ENCODE data around the gene METAP1D.
"Not testable (repeated sequence)": the region's sequence is repeated elsewhere in the genome, so short reads cannot be mapped to it uniquely, and the experiment has no call there.

The METAP1D gene

DNA sequence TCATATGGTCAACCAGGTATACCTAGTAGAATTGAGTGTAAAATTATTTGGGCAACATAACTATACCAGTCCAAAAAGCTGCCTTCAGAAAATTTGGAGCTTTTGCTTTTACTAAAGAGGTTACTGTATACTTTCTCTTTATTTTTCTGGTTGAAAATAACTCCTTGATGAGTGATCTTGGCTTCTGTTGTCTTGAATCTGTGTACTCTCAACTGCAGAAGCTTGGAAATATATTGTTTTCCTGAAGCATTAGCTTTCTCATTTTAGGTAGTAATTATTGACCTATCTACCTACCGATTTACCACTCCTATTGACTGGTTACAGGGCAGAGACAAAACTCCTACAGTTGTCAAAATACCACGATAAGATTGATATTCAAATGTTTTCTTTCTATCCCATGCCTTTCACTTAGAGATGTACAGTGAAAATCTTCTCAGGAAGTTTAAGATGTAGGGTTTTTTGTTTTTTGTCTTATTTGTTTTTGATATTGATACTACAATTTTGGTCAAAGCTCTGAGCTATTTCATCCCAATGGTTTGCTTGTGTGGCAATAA lies 49.9 kb downstream of the METAP1D start:
- DNase-seq = no peak

DNA sequence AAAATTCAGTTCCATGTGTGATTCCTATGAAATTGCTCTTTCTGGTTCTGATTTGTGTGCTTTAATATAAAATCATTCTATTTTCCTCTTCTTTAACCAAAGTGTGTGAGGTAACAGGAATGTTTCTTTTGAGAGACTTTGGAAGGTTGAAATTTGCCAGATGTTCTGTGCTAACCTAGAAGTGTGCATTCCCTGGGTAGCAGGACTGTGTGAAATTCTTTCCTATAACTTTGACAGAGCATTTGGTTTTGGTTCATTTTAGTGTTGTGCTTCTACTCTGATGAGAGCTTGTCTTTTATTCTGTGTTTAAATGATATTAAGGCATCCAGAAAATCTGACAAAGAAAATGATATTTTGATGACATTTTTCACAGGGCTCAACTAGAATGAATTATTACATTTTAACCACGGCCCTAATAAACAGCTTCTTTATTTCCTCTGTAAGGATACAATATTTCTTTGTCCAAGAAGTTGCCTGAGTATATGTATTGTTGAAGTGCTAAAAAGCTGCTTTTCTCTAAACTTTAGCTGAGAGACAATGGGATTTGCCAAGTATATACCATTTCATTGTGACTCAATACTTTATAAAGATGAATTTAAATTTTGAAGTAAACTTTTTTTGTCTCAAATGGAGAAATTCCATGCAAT lies 50.8 kb downstream of the METAP1D start:
- no peak for DNase-seq

DNA sequence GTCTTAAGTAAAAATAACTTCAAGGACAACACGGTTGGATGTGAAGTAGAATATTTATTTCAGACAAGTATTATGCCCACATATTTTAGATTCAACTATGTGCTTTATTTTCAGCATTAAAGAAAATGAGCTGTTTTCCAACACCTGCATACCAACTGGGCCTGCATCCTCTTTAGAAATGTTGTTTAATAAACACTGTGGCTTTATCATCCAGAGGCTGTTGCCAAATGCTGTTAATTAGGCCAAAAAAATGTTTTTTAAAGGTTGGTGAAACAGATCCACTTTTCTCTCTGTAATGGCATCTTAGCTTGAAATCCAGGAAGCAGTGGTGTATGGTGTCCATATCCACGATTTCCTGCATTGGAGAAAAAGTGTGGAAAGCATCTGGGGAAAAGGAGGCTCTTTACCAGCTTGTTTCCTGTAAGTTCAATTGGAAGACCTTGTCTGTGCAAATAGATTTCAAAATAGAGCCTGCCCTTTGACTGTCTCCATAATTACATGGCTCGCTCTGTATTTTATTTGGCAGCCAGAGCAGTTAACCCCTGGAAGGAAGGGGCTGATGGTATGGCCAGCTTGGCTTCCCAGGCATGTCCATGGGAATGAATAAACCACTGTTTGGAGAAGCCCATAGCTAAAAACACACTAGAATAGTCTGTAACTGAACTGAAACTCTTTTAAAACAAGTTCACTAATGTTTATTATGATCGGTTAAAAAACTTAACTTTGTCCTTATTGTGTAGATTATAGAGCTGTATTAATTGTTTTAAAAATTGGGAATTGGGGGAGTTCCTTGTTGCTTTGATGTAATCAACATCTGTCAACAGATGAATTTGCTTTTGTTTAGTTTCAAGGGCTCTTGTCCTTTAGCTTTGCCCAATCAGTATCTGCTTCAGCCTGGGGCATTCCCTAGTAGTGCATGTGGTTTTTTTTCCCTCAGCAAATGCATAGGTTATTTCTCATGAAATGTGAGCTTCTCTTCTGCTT lies 52.5 kb downstream of the METAP1D start:
- DNase-seq = no peak

DNA sequence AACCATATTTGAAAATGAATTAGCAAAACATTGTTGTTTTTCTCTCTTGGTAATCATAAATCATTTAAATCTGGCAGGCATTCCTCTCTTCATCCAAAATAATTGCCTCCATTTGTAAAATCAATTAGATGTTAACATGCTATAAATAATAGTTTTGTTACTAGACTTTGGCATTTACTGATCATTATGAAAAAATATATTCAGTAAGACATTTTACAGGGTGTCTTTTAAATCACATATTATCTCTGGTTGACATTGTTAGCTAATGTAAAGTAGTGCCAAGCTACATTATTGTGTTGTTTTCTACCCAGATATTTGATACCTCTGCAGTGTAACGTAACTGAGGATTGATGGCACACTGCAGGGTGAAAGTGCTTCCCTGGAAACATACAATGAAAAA lies 53.7 kb downstream of the METAP1D start:
- DNase-seq = no peak

DNA sequence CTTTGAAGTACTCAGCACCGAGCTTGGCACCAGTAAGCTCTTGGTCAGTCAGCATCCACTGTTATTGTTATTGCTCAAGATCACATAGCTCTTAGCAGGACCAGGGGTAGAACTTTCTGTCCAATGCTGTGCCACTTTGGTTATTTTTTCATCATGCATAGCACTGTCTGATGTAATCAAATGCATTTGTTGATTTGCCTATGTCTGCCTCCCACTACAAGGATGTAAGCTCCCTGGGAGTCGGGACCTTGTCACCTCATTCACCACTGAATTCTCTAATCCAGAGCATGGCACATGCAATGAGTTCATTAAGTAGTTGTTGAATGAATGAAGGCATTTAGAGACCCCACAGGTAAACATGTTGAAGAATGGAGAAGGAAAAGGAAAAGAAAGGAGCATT lies 56.5 kb downstream of the METAP1D start:
- no peak for DNase-seq

DNA sequence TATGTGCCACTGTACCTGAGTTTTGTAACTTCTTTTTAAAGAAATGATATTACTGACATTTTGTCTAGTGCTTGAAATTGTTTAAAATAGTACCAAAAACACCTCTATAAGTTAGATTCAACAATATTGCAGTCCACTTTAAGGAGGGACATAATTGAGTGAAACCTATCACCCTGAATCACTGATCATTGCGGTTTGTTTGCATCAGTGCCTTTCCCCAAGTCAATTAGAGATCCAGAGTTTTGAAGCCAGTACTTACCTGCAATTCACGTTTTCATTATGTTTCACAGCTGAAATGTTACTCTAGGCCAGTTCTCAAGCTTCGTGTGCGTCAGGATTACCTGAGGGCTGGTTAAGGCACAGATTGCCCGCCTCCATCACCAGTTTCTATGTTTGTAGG lies 58.9 kb downstream of the METAP1D start:
- no peak for DNase-seq

DNA sequence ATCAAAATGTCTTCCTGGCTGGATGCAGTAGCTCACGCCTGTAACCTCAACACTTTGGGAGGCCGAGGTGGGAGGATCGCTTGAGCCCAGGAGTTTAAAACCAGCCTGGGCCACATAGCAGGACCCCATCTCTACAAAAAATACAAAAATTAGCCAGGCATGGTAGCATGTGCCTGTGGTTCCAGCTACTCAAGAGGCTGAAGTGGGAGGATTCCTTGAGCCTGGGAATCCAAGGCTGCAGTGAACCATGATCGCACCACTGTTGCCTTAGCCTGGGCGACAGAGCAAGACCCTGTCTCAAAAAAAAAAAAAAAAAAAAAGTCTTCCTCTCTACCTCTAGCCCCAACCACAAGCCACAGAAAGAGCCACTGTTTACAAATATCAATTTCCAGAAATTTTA lies 60.4 kb downstream of the METAP1D start:
- not testable (repeated sequence) for DNase-seq

DNA sequence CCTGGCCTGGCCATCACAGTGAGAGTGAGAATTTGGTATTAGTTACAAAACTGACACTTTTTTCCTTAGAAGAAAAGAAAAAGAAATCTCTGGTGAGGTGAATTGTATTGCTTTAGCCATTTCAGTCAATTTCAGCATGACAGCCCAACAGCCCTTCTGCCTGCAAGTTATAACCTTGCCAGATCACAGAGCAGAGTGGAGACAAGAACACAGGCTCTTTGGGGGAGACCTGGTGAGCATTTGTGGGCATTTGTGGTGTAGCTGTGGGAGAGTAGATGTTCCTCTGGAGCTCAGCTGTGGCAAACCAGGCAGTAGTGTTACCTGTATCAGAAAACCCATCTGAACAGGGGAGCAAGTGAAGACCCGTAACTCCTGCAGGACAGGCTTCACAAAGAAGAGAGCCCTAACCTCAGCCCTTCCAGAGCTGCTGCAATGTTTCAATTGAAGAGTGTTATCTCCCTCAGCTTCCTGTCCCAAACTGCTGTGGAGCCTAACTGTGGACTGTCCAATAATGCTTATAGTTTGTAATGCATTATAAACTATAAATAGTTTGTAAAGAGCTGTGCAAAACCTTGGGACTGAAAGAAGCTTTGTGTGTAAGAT lies 62.8 kb downstream of the METAP1D start:
- no peak for DNase-seq

DNA sequence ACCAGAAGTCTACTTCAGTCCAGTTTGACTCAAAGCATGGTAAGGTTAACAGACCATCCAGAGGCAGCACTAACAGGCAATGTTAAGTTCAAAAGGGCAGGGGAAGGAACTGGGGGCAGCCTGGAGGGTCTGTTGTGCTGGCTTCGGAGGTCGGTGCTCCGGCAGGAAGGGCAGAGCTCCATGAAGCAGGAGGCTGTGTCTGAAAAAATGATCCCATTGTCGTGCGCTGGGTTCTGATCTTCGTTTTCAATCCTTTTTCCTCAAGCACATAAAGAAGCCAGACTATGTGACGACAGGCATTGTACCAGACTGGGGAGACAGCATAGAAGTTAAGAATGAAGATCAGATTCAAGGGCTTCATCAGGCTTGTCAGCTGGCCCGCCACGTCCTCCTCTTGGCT lies 63.7 kb downstream of the METAP1D start:
- DNase-seq = no peak

DNA sequence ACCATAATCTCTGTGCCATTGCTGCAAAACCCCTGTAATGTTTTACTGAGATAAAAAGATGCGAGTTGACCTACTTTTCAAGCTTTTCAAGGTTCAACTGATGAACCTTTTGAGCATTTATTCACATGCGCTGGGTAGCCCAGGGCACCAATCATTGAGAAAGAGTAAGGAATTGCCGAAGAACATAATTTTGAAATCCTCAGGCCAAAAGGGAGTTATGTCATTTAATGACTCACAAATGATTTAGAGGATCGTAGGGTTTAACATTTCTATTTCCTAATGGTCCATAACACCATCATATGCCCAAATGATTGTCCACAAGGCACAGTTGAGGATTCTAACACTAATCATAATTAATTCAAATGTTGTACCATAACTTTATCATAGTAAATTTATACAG lies 65.4 kb downstream of the METAP1D start:
- no peak for DNase-seq

DNA sequence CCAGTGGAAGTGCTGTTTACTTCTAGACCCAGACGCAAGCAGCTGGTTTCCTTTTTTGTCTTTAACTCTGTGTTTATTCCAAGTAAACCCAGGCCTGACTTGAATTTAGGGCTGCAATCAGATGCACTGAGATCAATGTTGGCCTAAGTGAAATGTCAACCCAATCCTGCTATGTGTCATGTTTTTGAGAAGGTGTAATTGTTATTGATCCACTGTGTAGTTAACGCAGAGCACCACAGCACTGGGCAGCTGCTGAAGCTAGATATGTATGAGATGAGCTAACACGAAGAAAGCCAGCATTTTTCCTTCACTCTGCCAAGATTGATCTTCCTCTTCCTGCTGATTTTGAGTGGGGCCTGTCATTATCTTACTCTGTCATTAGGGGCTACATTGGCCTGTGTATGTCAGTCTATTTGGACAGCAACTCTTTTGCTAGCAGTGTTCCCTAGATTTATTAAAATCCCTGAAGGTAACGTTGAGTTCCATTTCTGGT lies 66.7 kb downstream of the METAP1D start:
- no peak for DNase-seq

DNA sequence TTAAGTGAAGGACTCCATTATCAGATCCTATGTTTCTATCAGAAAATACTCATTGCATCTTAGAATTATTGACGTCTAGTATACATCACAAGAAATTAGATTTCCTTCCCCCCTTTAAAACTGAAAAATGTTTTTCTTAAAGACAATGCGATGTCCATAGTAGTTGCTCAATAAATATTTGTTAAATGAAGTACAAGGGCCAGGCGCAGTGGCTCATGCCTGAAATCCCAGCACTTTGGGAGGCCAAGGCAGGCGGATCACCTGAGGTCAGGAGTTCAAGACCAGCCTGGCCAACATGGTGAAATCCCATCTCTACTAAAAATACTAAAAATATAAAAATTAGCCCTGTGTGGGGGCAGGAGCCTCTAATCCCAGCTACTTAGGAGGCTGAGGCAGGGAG lies 68.2 kb downstream of the METAP1D start:
- not testable (repeated sequence) for DNase-seq

DNA sequence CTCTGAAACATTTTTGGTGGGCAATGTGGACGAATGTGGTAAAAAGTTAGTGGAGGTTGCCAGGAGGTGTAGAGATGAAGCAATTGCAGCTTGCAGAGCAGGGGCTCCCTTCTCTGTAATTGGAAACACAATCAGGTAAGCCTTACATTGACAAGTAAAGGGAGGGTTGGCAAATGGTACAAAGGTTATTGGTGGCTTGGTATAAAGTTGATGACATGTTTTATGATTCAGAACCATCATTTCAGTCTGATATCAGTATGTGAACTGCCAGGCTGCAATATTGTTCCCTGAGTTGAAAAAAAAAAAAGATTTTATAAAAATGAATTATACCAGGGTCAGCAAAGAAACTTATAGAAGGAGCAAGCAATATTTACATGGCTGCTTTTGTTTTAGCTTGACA lies 71.2 kb downstream of the METAP1D start:
- no peak for DNase-seq

DNA sequence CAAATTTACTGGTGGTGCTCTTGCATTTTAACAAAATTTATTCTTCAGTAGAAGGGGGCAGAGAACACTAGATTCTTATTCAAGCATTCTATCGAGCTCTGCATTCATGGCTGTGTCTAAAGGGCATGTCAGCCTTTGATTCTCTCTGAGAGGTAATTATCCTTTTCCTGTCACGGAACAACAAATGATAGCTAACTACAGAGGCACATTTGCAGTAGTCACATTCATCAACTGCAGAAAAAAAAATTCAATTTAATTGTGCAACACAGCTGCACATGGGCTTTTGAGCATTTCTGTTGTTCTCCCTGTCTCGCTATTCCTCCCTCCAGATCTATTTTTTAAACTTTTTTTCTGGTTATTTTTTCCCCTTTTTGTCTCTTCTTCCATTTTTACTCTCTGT lies 72.5 kb downstream of the METAP1D start:
- DNase-seq = no peak

DNA sequence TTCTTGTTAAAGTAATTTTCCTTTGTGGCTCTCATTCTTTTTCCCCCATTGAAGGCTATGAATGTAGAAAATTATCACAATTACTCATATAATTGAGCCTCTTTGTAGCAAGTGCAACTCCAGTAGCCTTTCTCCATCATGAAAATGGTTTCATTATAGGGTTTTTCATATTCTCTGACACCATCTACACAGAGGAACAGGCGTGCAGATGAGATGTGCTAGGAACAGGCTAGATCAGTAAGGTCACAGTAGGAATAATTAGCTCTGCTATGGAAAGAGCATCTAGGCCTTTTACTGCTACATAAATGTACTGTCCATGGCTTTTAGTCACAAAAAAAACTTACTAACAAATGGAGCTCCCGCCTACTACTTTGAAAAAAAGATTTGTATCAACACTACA lies 73.0 kb downstream of the METAP1D start:
- DNase-seq = no peak

DNA sequence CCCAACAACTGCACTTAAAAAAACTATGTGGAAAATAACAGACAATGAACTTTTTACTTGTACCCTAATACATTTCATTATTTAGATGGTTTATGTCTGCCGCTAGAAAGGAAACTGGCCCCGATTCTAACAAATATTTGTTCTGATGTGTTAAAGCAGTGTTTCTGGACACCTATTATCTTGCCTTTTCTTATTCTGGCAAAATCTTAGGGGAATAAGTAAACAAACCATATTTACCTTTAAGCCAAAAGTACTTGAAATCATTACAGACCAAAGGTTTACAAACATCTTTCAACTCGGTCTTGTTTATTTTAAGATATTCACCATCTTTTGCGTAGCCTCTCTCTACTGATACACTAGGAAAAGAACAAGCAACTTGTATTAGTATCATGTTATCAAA lies 73.8 kb downstream of the METAP1D start:
- DNase-seq = no peak

DNA sequence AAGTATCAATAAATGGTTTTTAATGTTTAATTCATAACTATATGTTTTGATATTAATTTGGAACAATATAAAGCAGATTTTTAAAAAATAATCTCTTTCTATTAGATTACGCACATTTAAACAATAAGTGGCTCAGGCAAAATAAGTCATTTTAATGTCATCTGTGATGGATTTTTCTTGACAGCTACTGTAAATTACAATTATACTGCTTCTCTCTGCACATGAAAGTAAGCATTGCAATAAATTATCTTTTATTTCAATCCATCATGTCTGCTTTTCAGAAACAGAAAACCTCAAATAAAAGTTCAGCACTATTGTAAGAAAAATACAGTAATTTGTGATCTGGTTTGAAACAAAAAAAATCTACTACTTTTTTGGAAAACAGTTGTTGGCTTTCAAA lies 74.5 kb downstream of the METAP1D start:
- no peak for DNase-seq

DNA sequence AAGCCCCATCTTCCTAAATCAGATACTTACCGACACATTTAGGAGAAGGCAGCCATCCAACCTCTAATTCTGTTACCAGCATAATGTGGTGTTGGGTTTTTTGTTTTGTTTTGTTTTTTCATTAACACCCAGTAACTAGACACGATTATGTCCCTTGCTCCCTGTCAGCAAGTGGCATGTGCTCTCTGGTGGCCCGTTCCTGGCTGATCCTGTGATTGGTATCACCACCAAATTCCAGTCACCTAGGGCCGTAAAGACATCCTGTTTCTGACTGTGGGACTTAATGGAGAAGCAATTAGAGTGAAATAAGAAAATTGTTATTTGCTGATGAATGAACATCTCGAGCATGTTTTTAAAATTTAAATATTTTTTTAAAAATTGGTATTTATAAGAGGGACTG lies 79.7 kb downstream of the METAP1D start:
- no peak for DNase-seq

DNA sequence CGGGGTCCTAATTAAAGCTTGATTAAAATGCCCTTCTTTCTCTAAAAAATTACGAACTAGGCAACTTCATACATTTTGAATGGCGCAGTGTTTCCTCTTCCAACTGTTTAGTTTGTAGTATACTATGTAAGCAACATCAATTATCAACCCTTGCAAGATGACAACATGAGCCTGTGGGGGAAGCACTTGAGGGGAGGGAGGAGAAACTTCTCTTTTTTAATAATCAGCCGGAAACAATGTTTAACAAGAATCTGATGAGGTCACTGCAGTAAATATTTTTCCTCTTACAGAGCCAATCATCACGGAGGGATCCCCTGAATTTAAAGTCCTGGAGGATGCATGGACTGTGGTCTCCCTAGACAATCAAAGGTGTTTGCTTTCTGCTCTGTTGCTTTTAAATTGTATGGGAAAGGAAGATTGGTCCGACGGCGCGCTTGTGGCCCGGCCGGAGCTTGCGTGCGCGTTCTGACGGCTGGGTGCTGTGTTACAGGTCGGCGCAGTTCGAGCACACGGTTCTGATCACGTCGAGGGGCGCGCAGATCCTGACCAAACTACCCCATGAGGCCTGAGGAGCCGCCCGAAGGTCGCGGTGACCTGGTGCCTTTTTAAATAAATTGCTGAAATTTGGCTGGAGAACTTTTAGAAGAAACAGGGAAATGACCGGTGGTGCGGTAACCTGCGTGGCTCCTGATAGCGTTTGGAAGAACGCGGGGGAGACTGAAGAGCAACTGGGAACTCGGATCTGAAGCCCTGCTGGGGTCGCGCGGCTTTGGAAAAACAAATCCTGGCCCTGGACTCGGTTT lies 80.3 kb downstream of the METAP1D start:
- no peak for DNase-seq

DNA sequence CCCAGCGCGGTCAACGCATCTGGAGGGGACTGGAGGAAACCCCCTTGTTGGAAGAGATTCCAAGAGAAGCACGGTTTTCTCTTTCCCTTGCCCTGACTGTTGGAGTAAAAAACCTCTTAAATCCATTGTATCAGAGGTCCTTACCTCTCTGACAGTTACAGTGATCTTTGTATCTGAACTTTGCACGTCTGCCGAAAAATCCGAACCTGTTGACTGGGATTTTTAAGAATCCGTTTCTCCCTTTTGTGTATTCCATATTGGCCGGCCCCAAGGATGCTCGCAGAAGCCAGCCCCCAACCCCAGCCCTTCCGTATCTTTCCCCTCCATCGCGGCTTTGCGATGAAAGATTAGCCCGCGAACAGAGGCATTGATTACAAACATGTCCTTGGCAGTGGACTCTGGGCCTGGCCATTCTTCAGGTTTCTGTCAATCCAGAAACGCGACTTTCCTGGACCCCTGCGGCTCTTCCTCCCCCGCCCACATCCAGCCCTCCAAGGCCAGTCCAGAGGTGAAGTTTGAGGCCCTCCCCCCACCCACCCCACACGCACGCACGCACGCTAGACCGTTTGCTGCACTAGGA lies 81.0 kb downstream of the METAP1D start:
- no peak for DNase-seq

DNA sequence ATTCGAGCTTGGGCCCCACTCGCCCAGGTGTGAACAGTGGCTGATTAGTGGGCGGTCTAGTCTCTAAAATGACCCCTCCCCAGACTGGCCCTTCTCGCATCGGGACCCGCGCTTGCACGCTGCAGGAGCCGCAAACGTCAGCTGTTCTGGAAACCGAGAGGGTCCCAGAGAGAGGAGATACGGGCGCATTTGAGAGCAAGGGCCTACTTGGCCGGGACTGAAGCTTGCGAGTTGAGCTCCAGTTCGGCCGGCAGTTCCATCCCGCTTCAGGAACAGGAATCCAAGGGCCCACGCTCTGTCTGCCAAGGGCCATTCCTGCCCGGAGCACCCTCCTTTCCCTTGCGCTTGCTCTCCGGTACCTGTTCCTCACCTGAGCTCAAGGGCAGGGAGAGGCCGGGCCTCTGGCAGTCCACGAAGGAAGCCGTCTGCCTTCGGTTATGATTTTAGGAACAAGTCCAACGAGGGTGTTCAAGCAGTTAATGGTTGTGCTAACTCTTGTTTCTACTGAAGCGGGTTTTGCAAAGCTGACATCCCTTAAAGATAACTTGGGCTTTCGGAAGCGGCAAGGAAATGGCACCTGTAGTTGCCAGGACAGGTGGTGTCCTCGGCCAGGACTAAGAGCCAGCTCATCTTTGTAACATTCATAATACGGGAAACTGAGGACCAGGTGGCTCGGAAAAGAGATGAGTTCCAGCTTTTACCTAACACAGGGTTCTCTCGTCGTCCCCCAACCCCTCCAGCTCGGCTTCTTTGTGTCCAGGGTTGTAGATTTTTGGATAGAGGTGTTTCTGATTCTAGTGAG lies 81.7 kb downstream of the METAP1D start:
- DNase-seq = no peak

Data from NCI-H1694 treated with DMSO at 0.1 percent for 48 hours (cell line).